ENCODE measurements around the gene PSMD2.

The PSMD2 gene

GRCh38 chr3:184352149-184352785 lies 53.2 kb downstream of the PSMD2 start:
- peak overlapping the region; percentile 6 for H3K9ac ChIP-seq (ENCODE audit: low read length)

GRCh38 chr3:184352897-184353545 lies 54.0 kb downstream of the PSMD2 start:
- Histone ChIP-seq H3K27me3 (ENCODE audit: control insufficient read depth, insufficient read depth, low read length) (no peaks in the 10 kb centered on the region), H3K4me3 (ENCODE audit: low read depth, low read length) (no peak overlapping the region), H3K9ac (ENCODE audit: low read length) (no peak overlapping the region), H3K36me3 (ENCODE audit: control insufficient read depth, insufficient read depth, low read length) (peaks cover 54% of the 10 kb centered on the region), H3K4me1 (ENCODE audit: control insufficient read depth, insufficient read depth, low read length) (peaks cover 13% of the 10 kb centered on the region; the same call in 1 of the 2 replicates), H3K9me3 (ENCODE audit: control insufficient read depth, insufficient read depth, low read depth, low read length) (no peaks in the 10 kb centered on the region), H3K27ac (ENCODE audit: low read depth, low read length) (no peak overlapping the region)

More at GRCh38 chr3:184352149-184352785, 53.2 kb downstream of the PSMD2 start:
- Histone ChIP-seq H3K9me3 (ENCODE audit: control insufficient read depth, insufficient read depth, low read depth, low read length) (no peaks in the 10 kb centered on the region), H3K4me1 (ENCODE audit: control insufficient read depth, insufficient read depth, low read length) (peaks cover 13% of the 10 kb centered on the region; the same call in 1 of the 2 replicates), H3K27me3 (ENCODE audit: control insufficient read depth, insufficient read depth, low read length) (no peaks in the 10 kb centered on the region), H3K36me3 (ENCODE audit: control insufficient read depth, insufficient read depth, low read length) (peaks cover 49% of the 10 kb centered on the region), H3K27ac (ENCODE audit: low read depth, low read length) (no peak overlapping the region), H3K4me3 (ENCODE audit: low read depth, low read length) (no peak overlapping the region)

GRCh38 chr3:184353546-184353941 lies 54.5 kb downstream of the PSMD2 start:
- Histone ChIP-seq H3K4me1 (ENCODE audit: control insufficient read depth, insufficient read depth, low read length) (peaks cover 13% of the 10 kb centered on the region; the same call in 1 of the 2 replicates), H3K27ac (ENCODE audit: low read depth, low read length) (no peak overlapping the region), H3K9ac (ENCODE audit: low read length) (no peak overlapping the region), H3K9me3 (ENCODE audit: control insufficient read depth, insufficient read depth, low read depth, low read length) (no peaks in the 10 kb centered on the region), H3K36me3 (ENCODE audit: control insufficient read depth, insufficient read depth, low read length) (peaks cover 60% of the 10 kb centered on the region), H3K27me3 (ENCODE audit: control insufficient read depth, insufficient read depth, low read length) (no peaks in the 10 kb centered on the region), H3K4me3 (ENCODE audit: low read depth, low read length) (no peak overlapping the region)

GRCh38 chr3:184354121-184354728 lies 55.2 kb downstream of the PSMD2 start:
- Histone ChIP-seq H3K4me1 (ENCODE audit: control insufficient read depth, insufficient read depth, low read length) (peaks cover 15% of the 10 kb centered on the region; the same call in 1 of the 2 replicates), H3K9me3 (ENCODE audit: control insufficient read depth, insufficient read depth, low read depth, low read length) (no peaks in the 10 kb centered on the region), H3K36me3 (ENCODE audit: control insufficient read depth, insufficient read depth, low read length) (peaks cover 62% of the 10 kb centered on the region), H3K4me3 (ENCODE audit: low read depth, low read length) (no peak overlapping the region), H3K27me3 (ENCODE audit: control insufficient read depth, insufficient read depth, low read length) (no peaks in the 10 kb centered on the region), H3K9ac (ENCODE audit: low read length) (no peak overlapping the region), H3K27ac (ENCODE audit: low read depth, low read length) (no peak overlapping the region)

- Histone ChIP-seq H3K36me3 (ENCODE audit: control insufficient read depth, insufficient read depth, low read length) (peaks cover 62% of the 10 kb centered on the region), H3K9ac (ENCODE audit: low read length) (no peak overlapping the region), H3K4me1 (ENCODE audit: control insufficient read depth, insufficient read depth, low read length) (peaks cover 20% of the 10 kb centered on the region), H3K4me3 (ENCODE audit: low read depth, low read length) (no peak overlapping the region), H3K9me3 (ENCODE audit: control insufficient read depth, insufficient read depth, low read depth, low read length) (no peaks in the 10 kb centered on the region), H3K27me3 (ENCODE audit: control insufficient read depth, insufficient read depth, low read length) (no peaks in the 10 kb centered on the region), H3K27ac (ENCODE audit: low read depth, low read length) (no peak overlapping the region)
Measured at GRCh38 chr3:184354754-184355153, 55.7 kb downstream of the PSMD2 start.

GRCh38 chr3:184355261-184356040 lies 56.4 kb downstream of the PSMD2 start:
- Histone ChIP-seq H3K27ac (ENCODE audit: low read depth, low read length) (no peak overlapping the region), H3K36me3 (ENCODE audit: control insufficient read depth, insufficient read depth, low read length) (peaks cover 62% of the 10 kb centered on the region), H3K9ac (ENCODE audit: low read length) (no peak overlapping the region), H3K27me3 (ENCODE audit: control insufficient read depth, insufficient read depth, low read length) (peaks cover 6% of the 10 kb centered on the region), H3K4me1 (ENCODE audit: control insufficient read depth, insufficient read depth, low read length) (peaks cover 27% of the 10 kb centered on the region), H3K4me3 (ENCODE audit: low read depth, low read length) (no peak overlapping the region), H3K9me3 (ENCODE audit: control insufficient read depth, insufficient read depth, low read depth, low read length) (no peaks in the 10 kb centered on the region)

GRCh38 chr3:184357248-184358123 lies 58.4 kb downstream of the PSMD2 start:
- Histone ChIP-seq H3K9me3 (ENCODE audit: control insufficient read depth, insufficient read depth, low read depth, low read length) (no peaks in the 10 kb centered on the region), H3K4me3 (ENCODE audit: low read depth, low read length) (no peak overlapping the region), H3K27ac (ENCODE audit: low read depth, low read length) (no peak overlapping the region), H3K27me3 (ENCODE audit: control insufficient read depth, insufficient read depth, low read length) (peaks cover 14% of the 10 kb centered on the region), H3K9ac (ENCODE audit: low read length) (no peak overlapping the region), H3K4me1 (ENCODE audit: control insufficient read depth, insufficient read depth, low read length) (peaks cover 20% of the 10 kb centered on the region), H3K36me3 (ENCODE audit: control insufficient read depth, insufficient read depth, low read length) (peaks cover 52% of the 10 kb centered on the region)

- no peak overlapping the region for H3K4me3 ChIP-seq (ENCODE audit: low read depth, low read length)
- H3K9me3 ChIP-seq (ENCODE audit: control insufficient read depth, insufficient read depth, low read depth, low read length), result no peaks in the 10 kb centered on the region
- peaks cover 46% of the 10 kb centered on the region for H3K36me3 ChIP-seq (ENCODE audit: control insufficient read depth, insufficient read depth, low read length)
- H3K9ac ChIP-seq (ENCODE audit: low read length), result no peak overlapping the region
- peaks cover 14% of the 10 kb centered on the region for H3K27me3 ChIP-seq (ENCODE audit: control insufficient read depth, insufficient read depth, low read length)
- peaks cover 20% of the 10 kb centered on the region for H3K4me1 ChIP-seq (ENCODE audit: control insufficient read depth, insufficient read depth, low read length)
- no peak overlapping the region for H3K27ac ChIP-seq (ENCODE audit: low read depth, low read length)
Measured at GRCh38 chr3:184358124-184358767, 59.2 kb downstream of the PSMD2 start.
